ENCODE results near the gene IFT74. TPM values are rescaled to one million over a fixed set of nuclear protein-coding genes. Genes with fewer than 3 reads are reported as not detected.
"Not testable (repeated sequence)": the region's sequence is repeated elsewhere in the genome, so short reads cannot be mapped to it uniquely, and the experiment has no call there.

Gene IFT74
- polyA plus RNA-seq, 1 donor: 50.1 TPM

- DNase-seq: no peak
These were observed 117.9 kb downstream of the IFT74 start for GRCh38 chr9:27073841-27074728.

GRCh38 chr9:27078685-27079084, 122.5 kb downstream of the IFT74 start:
- DNase-seq: no peak

GRCh38 chr9:27085456-27085855, 129.2 kb downstream of the IFT74 start:
- DNase-seq: no peak

GRCh38 chr9:27086818-27087680, 130.8 kb downstream of the IFT74 start:
- DNase-seq: no peak

GRCh38 chr9:27088981-27089380, 132.8 kb downstream of the IFT74 start:
- no peak for DNase-seq

- DNase-seq: no peak
These were observed 133.5 kb downstream of the IFT74 start for GRCh38 chr9:27089706-27090105.

GRCh38 chr9:27090231-27090630, 134.0 kb downstream of the IFT74 start:
- no peak for DNase-seq

GRCh38 chr9:27090711-27091110, 134.5 kb downstream of the IFT74 start:
- no peak for DNase-seq

- DNase-seq: not testable (repeated sequence)
These were observed 136.3 kb downstream of the IFT74 start for GRCh38 chr9:27092496-27092895.

- DNase-seq: not testable (repeated sequence)
These were observed 137.3 kb downstream of the IFT74 start for GRCh38 chr9:27093384-27094067.

- no peak for DNase-seq
These were observed 138.6 kb downstream of the IFT74 start for GRCh38 chr9:27094640-27095298.

- no peak for DNase-seq
These were observed 151.0 kb downstream of the IFT74 start for GRCh38 chr9:27107241-27107640.

- DNase-seq: no peak
These were observed 152.8 kb downstream of the IFT74 start, which contains the start of gene TEK for GRCh38 chr9:27108981-27109541. TEK (plus strand) TSS chr9:27109225; CDS start chr9:27109591, 366 bp downstream.

GRCh38 chr9:27109621-27110020, 153.4 kb downstream of the IFT74 start:
- DNase-seq: no peak

- no peak for DNase-seq
These were observed 154.0 kb downstream of the IFT74 start for GRCh38 chr9:27110181-27110580.

GRCh38 chr9:27112235-27112634, 156.0 kb downstream of the IFT74 start:
- DNase-seq: no peak

Other genes with a start within 250 kb of the IFT74 start
- 46.8 TPM for gene CAAP1, start 63.6 kb upstream of the IFT74 start, polyA plus RNA-seq (ENCODE audit: insufficient read length)
- gene PLAA, start 9.2 kb upstream of the IFT74 start, polyA plus RNA-seq (ENCODE audit: insufficient read length): 58.2 TPM
- gene LRRC19, start 49.3 kb downstream of the IFT74 start, polyA plus RNA-seq (ENCODE audit: insufficient read length): 19.4 TPM
- 34.4 TPM for gene TEK, start 152.8 kb downstream of the IFT74 start, polyA plus RNA-seq (ENCODE audit: insufficient read length)